ENCODE results near the gene SLC10A3. TPM values are rescaled to one million over a fixed set of nuclear protein-coding genes. Genes with fewer than 3 reads are reported as not detected.

Gene SLC10A3
- total and polyA plus RNA-seq, 2 of the 8 experiments (the other 6 are each of a cell fraction or from before 2014, with no cell fraction given) = 6.8 to 9.5 TPM

- TF ChIP-seq SIRT6 (IDR thresholded peaks at IDR 0.05; ENCODE audit: low read length) (no peak), GTF2F1 (IDR thresholded peaks at IDR 0.05; ENCODE audit: borderline replicate concordance, low read depth, low read length) (no peak), E2F6 (IDR thresholded peaks at IDR 0.05) (no peak), RXRA (IDR thresholded peaks at IDR 0.05; ENCODE audit: insufficient read depth, low read depth, low read length) (no peak)
Measured at GRCh38 chrX:154531626-154532025, 41.2 kb upstream of the SLC10A3 start (continued).

Data from H1 (cell line).